WERI-Rb-1 (cell line): ENCODE results near the gene GAPVD1.

Experiments
- DNase-seq: peaks from one replicate; pipeline ENCODE4 v3.0.0-alpha.2; 2020
- H3K27ac ChIP-seq: fragments of 250-450 bp; sonication (Bioruptor Pico); 2 replicates; pipeline ENCODE4 v1.5.1; 2020; ENCODE audit warnings: mild to moderate bottlenecking, moderate library complexity
- H3K27me3 ChIP-seq: fragments of 250-450 bp; sonication (Bioruptor Pico); 2 replicates; pipeline ENCODE4 v1.5.1; 2021; ENCODE audit warnings: mild to moderate bottlenecking, low read depth, moderate library complexity; ENCODE audit not compliant: insufficient read depth, severe bottlenecking
- H3K36me3 ChIP-seq: fragments of 250-450 bp; sonication (Bioruptor Pico); 2 replicates; pipeline ENCODE4 v1.5.1; 2020; ENCODE audit warnings: mild to moderate bottlenecking, moderate library complexity
- H3K4me3 ChIP-seq: 2 replicates; pipeline ENCODE4 v1.5.1; 2011; ENCODE audit warnings: low read depth, mild to moderate bottlenecking, control low read depth, low read length
- H3K9me3 ChIP-seq: fragments of 250-450 bp; sonication (Bioruptor Pico); 2 replicates; pipeline ENCODE4 v1.5.1; 2021; ENCODE audit warnings: mild to moderate bottlenecking, moderate library complexity; ENCODE audit not compliant: severe bottlenecking
- TF ChIP-seq, protein P1 (sequence below): IDR thresholded peaks from 2 replicates; pipeline ENCODE4 v1.5.1; 2011; ENCODE audit warnings: low read depth, mild to moderate bottlenecking, control low read depth, inconsistent platforms, low read length

Gene GAPVD1

DNA sequence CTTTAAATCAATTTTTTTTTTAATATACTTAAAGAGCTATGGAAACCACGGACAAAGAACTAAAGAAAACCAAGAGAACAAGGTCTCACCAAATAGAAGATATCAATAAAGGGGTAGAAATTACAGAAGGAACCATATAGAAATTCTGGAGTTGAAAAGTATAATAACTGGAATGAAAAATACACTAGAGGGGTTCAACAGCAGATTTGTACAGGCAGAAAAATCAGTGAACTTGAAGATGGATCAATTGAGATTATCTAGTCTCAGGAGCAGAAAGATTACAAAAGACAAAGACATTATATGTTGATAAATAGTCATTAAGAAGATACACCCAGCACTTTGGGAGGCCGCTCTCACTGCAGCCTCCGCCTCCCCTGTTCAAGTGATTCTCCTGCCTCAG lies 56.1 kb downstream of the GAPVD1 start:
- Histone ChIP-seq H3K36me3 (peaks cover 68% of the 10 kb centered on the region), H3K9me3 (peaks cover 16% of the 10 kb centered on the region), H3K27ac (no peak overlapping the region), H3K27me3 (no peaks in the 10 kb centered on the region), H3K4me3 (no peak overlapping the region)
- TF ChIP-seq, protein P1, sequence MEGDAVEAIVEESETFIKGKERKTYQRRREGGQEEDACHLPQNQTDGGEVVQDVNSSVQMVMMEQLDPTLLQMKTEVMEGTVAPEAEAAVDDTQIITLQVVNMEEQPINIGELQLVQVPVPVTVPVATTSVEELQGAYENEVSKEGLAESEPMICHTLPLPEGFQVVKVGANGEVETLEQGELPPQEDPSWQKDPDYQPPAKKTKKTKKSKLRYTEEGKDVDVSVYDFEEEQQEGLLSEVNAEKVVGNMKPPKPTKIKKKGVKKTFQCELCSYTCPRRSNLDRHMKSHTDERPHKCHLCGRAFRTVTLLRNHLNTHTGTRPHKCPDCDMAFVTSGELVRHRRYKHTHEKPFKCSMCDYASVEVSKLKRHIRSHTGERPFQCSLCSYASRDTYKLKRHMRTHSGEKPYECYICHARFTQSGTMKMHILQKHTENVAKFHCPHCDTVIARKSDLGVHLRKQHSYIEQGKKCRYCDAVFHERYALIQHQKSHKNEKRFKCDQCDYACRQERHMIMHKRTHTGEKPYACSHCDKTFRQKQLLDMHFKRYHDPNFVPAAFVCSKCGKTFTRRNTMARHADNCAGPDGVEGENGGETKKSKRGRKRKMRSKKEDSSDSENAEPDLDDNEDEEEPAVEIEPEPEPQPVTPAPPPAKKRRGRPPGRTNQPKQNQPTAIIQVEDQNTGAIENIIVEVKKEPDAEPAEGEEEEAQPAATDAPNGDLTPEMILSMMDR = no peak
- no peak for DNase-seq

DNA sequence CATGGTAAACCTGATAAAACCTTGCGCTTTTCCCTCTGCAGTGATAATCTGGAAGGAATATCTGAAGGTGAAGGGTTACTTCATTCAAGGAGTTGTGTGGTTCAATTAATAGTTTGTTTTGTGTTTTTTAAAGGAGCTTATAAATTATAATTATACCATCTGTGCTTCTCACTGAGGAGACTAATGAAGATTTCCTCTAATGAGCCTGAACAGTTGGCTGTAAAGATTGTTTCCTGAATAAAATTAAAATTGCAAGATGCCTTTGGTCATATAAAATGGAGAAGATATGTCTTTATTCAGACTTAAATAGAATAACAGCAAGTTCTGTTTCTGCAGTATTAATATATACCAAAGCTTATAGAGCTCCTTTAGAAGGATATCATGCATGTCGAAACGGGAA lies 59.9 kb downstream of the GAPVD1 start:
- H3K4me3 ChIP-seq = no peak overlapping the region
- no peak for DNase-seq
- no peaks in the 10 kb centered on the region for H3K27me3 ChIP-seq
- H3K36me3 ChIP-seq = peaks cover 60% of the 10 kb centered on the region
- TF ChIP-seq, protein P1 = no peak
- peaks cover 7% of the 10 kb centered on the region for H3K9me3 ChIP-seq
- H3K27ac ChIP-seq = no peak overlapping the region

DNA sequence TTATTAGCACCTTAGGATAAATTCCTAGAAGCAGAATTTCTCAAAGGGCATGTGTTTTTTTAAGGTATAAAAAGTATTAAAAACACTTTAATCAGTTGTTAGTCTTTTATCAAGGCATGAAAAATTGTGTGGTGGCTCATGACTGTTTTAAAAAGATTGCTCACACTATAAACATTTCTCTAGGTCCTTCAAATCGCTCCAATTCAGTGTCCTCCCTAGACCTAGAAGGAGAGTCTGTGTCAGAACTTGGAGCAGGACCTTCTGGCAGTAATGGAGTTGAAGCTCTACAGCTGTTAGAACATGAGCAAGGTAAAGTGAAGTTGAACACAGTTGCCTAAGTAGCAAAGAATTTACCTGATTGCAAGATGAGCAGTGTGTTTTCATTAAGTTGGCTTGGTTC lies 62.0 kb downstream of the GAPVD1 start:
- H3K36me3 ChIP-seq = peaks cover 52% of the 10 kb centered on the region
- no peak overlapping the region for H3K4me3 ChIP-seq
- no peak for DNase-seq
- no peaks in the 10 kb centered on the region for H3K27me3 ChIP-seq
- no peaks in the 10 kb centered on the region for H3K9me3 ChIP-seq
- TF ChIP-seq, protein P1 = no peak
- no peak overlapping the region for H3K27ac ChIP-seq

DNA sequence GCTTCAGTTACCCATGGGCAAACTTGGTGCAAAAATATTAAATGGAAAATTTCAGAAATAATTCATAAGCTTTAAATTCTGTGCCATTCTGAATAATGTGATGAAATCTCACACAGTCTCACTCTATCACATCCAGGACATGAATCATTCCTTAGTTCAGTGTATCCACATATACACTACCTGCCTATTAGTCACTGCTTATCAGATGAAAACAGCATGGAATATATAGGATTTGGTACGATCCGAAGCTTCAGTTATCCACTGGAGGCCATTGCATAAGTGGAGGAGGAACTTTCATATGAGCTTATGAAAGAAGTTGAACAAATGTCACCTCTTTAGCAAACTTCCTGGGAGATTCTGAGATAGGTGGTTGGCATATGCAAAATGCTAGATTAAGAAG lies 64.2 kb downstream of the GAPVD1 start:
- Histone ChIP-seq H3K27ac (no peak overlapping the region), H3K27me3 (no peaks in the 10 kb centered on the region), H3K9me3 (no peaks in the 10 kb centered on the region), H3K4me3 (no peak overlapping the region), H3K36me3 (peaks cover 66% of the 10 kb centered on the region)
- DNase-seq = no peak
- TF ChIP-seq, protein P1 = no peak

DNA sequence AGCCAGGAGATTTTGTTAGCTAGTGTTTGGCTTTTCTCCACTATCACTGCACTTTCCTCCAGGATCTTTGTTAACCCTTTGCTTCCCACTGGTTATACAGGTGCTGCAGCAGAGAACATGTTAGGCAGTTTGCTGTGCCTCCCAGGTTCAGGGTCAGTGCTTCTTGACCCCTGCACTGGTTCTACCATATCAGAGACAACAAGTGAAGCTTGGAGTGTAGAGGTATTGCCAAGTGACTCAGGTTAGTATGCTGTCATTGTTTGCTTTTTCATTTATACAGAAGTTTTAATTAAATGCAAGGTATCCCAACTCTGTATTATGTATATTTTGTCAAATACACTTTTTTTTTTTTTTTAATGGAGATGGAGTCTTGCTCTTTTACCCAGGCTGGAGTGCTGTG lies 68.4 kb downstream of the GAPVD1 start:
- Histone ChIP-seq H3K27ac (no peak overlapping the region), H3K27me3 (no peaks in the 10 kb centered on the region), H3K9me3 (no peaks in the 10 kb centered on the region), H3K4me3 (no peak overlapping the region), H3K36me3 (peaks cover 81% of the 10 kb centered on the region)
- TF ChIP-seq, protein P1 = no peak
- no peak for DNase-seq

DNA sequence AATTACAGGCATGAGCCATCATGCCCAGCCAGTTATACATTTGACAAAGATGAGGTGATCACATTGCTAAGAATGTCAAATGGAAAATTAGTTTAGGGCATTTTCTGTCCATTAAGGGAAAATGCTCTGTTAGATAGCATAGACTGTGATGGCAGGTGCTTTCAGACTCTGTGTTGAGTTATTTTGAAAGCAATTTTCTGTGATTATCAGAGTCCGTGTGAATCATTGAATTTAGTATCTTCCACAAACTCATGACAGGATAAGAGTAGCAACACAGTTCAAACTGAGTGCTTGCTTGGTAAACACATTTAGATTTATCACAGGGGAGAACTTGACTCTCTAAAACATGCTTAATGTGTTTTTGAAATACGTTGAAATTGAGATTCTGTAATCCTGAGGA lies 69.0 kb downstream of the GAPVD1 start:
- TF ChIP-seq, protein P1 = no peak
- H3K4me3 ChIP-seq = no peak overlapping the region
- H3K36me3 ChIP-seq = peaks cover 83% of the 10 kb centered on the region
- H3K27me3 ChIP-seq = no peaks in the 10 kb centered on the region
- no peak for DNase-seq
- H3K9me3 ChIP-seq = no peaks in the 10 kb centered on the region
- no peak overlapping the region for H3K27ac ChIP-seq
